ENCODE results near the gene HIPK2.

Gene HIPK2

GRCh38 chr7:139733751-139734150, 44.0 kb downstream of the HIPK2 start:
- no peak for DNase-seq

GRCh38 chr7:139732471-139733167, 45.2 kb downstream of the HIPK2 start:
- DNase-seq, result no peak

GRCh38 chr7:139731802-139732470, 45.9 kb downstream of the HIPK2 start:
- DNase-seq, result no peak

GRCh38 chr7:139730746-139731612, 46.8 kb downstream of the HIPK2 start:
- no peak for DNase-seq

- no peak for DNase-seq
These were observed 49.6 kb downstream of the HIPK2 start for GRCh38 chr7:139728203-139728602.

GRCh38 chr7:139727151-139727705, 50.6 kb downstream of the HIPK2 start:
- DNase-seq, result no peak

GRCh38 chr7:139726485-139726869, 51.3 kb downstream of the HIPK2 start:
- no peak for DNase-seq

GRCh38 chr7:139725858-139726484, 51.8 kb downstream of the HIPK2 start:
- no peak for DNase-seq

GRCh38 chr7:139725077-139725476, 52.7 kb downstream of the HIPK2 start:
- DNase-seq, result peak; percentile 34

GRCh38 chr7:139722604-139723003, 55.2 kb downstream of the HIPK2 start:
- no peak for DNase-seq

GRCh38 chr7:139721821-139722220, 56.0 kb downstream of the HIPK2 start:
- no peak for DNase-seq

GRCh38 chr7:139721417-139721816, 56.4 kb downstream of the HIPK2 start:
- no peak for DNase-seq

GRCh38 chr7:139720705-139721231, 57.0 kb downstream of the HIPK2 start:
- DNase-seq, result no peak

GRCh38 chr7:139720186-139720585, 57.6 kb downstream of the HIPK2 start:
- no peak for DNase-seq

GRCh38 chr7:139718859-139719258, 58.9 kb downstream of the HIPK2 start:
- DNase-seq, result no peak

- DNase-seq, result no peak
These were observed 59.7 kb downstream of the HIPK2 start for GRCh38 chr7:139718141-139718540.

- DNase-seq, result no peak
These were observed 61.4 kb downstream of the HIPK2 start for GRCh38 chr7:139716156-139716942.

GRCh38 chr7:139715194-139715815, 62.5 kb downstream of the HIPK2 start:
- DNase-seq, result no peak

GRCh38 chr7:139714163-139714901, 63.5 kb downstream of the HIPK2 start:
- no peak for DNase-seq

GRCh38 chr7:139713526-139714162, 64.2 kb downstream of the HIPK2 start:
- no peak for DNase-seq

Data from NCI-H446 treated with DMSO at 0.1 percent for 48 hours (cell line).